SK-N-SH treated with all-trans-retinoic acid at 6 μM for 48 hours (cell line): ENCODE measurements around the gene GINS3.

Experiments
- ATAC-seq: fragments of 200-7000 bp; cut with Tn5 transposase; 3 replicates; pipeline ENCODE4 v1.9.1; 2020; ENCODE audit warnings: mild to moderate bottlenecking, moderate library complexity
- ARNTL ChIP-seq: fragments of 450-650 bp; formaldehyde crosslinking; IDR thresholded peaks from 2 replicates; pipeline ENCODE4 v1.5.0; 2020; ENCODE audit warnings: low read depth, mild to moderate bottlenecking, moderate library complexity, borderline replicate concordance
- BACH2 ChIP-seq: fragments of 250-450 bp; sonication (Bioruptor Pico); IDR thresholded peaks from 2 replicates; pipeline ENCODE4 v1.9.0; 2021; ENCODE audit warnings: mild to moderate bottlenecking, borderline replicate concordance
- CREB5 ChIP-seq: fragments of 250-450 bp; sonication (Bioruptor Pico); IDR thresholded peaks from 2 replicates; pipeline ENCODE4 v1.5.1; 2020; ENCODE audit warnings: low read depth, mild to moderate bottlenecking, moderate library complexity
- ESRRG ChIP-seq: fragments of 250-450 bp; sonication (Bioruptor Pico); IDR thresholded peaks from 2 replicates; pipeline ENCODE4 v1.6.1; 2021; ENCODE audit warnings: mild to moderate bottlenecking
- GLIS3 ChIP-seq: fragments of 250-450 bp; sonication (Bioruptor Pico); IDR thresholded peaks from 2 replicates; pipeline ENCODE4 v1.5.0; 2020; ENCODE audit warnings: mild to moderate bottlenecking, moderate library complexity
- ISL1 ChIP-seq: fragments of 250-450 bp; sonication (Bioruptor Pico); IDR thresholded peaks from 2 replicates; pipeline ENCODE4 v2.1.2; 2022; ENCODE audit warnings: mild to moderate bottlenecking, moderate library complexity
- OSR1 ChIP-seq: fragments of 250-450 bp; sonication (Bioruptor Pico); IDR thresholded peaks from 2 replicates; pipeline ENCODE4 v1.8.0; 2022; ENCODE audit warnings: moderate library complexity, mild to moderate bottlenecking, inconsistent platforms
- PPARA ChIP-seq: fragments of 250-450 bp; sonication (Bioruptor Pico); IDR thresholded peaks from 2 replicates; pipeline ENCODE4 v1.5.0; 2020; ENCODE audit warnings: mild to moderate bottlenecking, borderline replicate concordance
- RARB ChIP-seq: fragments of 250-450 bp; sonication (Bioruptor Pico); IDR thresholded peaks from 2 replicates; pipeline ENCODE4 v1.8.0; 2021; ENCODE audit warnings: mild to moderate bottlenecking, moderate library complexity
- SNAI2 ChIP-seq: fragments of 250-450 bp; sonication (Bioruptor Pico); IDR thresholded peaks from 2 replicates; pipeline ENCODE4 v1.5.0; 2020; ENCODE audit warnings: mild to moderate bottlenecking, moderate library complexity
- TCF4 ChIP-seq: fragments of 250-450 bp; sonication (Bioruptor Pico); IDR thresholded peaks from 2 replicates; pipeline ENCODE4 v1.8.0; 2021; ENCODE audit warnings: mild to moderate bottlenecking, moderate library complexity, borderline replicate concordance
- TOX ChIP-seq: fragments of 250-450 bp; sonication (Bioruptor Pico); IDR thresholded peaks from 2 replicates; pipeline ENCODE4 v1.8.0; 2021; ENCODE audit warnings: mild to moderate bottlenecking, moderate library complexity, borderline replicate concordance
- ZC3H10 ChIP-seq: fragments of 250-450 bp; sonication (Bioruptor Pico); IDR thresholded peaks from 2 replicates; pipeline ENCODE4 v1.5.1; 2021; ENCODE audit warnings: mild to moderate bottlenecking, moderate library complexity
- ZFP3 ChIP-seq: fragments of 250-450 bp; sonication (Bioruptor Pico); IDR thresholded peaks from 2 replicates; pipeline ENCODE4 v1.5.0; 2020; ENCODE audit warnings: mild to moderate bottlenecking, moderate library complexity
- ZFP30 ChIP-seq: fragments of 450-650 bp; formaldehyde crosslinking; IDR thresholded peaks from 2 replicates; pipeline ENCODE4 v1.5.0; 2022; ENCODE audit warnings: mild to moderate bottlenecking, moderate library complexity
- ZNF565 ChIP-seq: fragments of 450-650 bp; formaldehyde crosslinking; conservative IDR thresholded peaks from 2 replicates; pipeline ENCODE4 v1.5.0; 2020; ENCODE audit warnings: low read depth, mild to moderate bottlenecking, moderate library complexity
- ZNF70 ChIP-seq: fragments of 450-650 bp; formaldehyde crosslinking; IDR thresholded peaks from 2 replicates; pipeline ENCODE4 v1.5.0; 2020; ENCODE audit warnings: mild to moderate bottlenecking, moderate library complexity
- ZNF8 ChIP-seq: fragments of 450-650 bp; formaldehyde crosslinking; IDR thresholded peaks from 2 replicates; pipeline ENCODE4 v1.5.0; 2020; ENCODE audit warnings: mild to moderate bottlenecking, moderate library complexity
- TF ChIP-seq, protein P1 (sequence below): fragments of 250-450 bp; sonication (Bioruptor Pico); IDR thresholded peaks from 2 replicates; pipeline ENCODE4 v1.5.1; 2021; ENCODE audit warnings: mild to moderate bottlenecking, moderate library complexity
- TF ChIP-seq, protein P2 (sequence below): fragments of 250-450 bp; sonication (Bioruptor Pico); IDR thresholded peaks from 2 replicates; pipeline ENCODE4 v1.8.0; 2021; ENCODE audit warnings: low read depth, mild to moderate bottlenecking, moderate library complexity, borderline replicate concordance
- TF ChIP-seq, protein P3 (sequence below): fragments of 250-450 bp; sonication (Bioruptor Pico); IDR thresholded peaks from 2 replicates; pipeline ENCODE4 v1.8.0; 2020; ENCODE audit warnings: mild to moderate bottlenecking, moderate library complexity, borderline replicate concordance

The GINS3 gene

GRCh38 chr16:58346831-58347371 is 45.4 kb upstream of the GINS3 start:
- TF ChIP-seq OSR1 (CRISPR knock-in tag) = no peak
- TF ChIP-seq ESRRG = no peak
- no peak for ATAC-seq

DNA sequence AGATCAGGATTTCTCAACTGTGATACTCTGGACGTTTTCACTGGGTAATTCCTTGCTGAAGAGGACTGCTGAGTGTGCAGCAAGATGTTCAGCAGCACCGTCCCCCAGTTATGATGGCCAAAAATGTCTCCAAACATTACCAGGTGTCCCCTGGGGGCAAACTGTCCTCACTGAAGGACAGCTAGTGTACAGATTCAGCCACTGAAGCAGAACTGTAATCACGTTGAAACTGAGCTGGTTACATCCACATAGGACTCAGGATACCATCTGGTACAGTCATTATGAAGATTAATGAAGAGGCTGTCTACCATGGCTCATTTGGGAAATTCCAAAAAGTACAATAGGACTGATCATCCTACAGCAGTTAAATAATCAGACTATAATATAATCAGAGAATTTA is 43.3 kb upstream of the GINS3 start:
- peak; percentile 20; the same call in 1 of the 2 replicates for TF ChIP-seq TCF4 (CRISPR knock-in tag)
- no peak for TF ChIP-seq ESRRG
- TF ChIP-seq ZFP3 (CRISPR knock-in tag) = no peak
- peak; percentile 87 for ATAC-seq

GRCh38 chr16:58352690-58353089 is 39.6 kb upstream of the GINS3 start:
- ATAC-seq = no peak

GRCh38 chr16:58360041-58360634 is 32.1 kb upstream of the GINS3 start:
- ATAC-seq = no peak

More at GRCh38 chr16:58352690-58353089, 39.6 kb upstream of the GINS3 start:
- TF ChIP-seq ISL1 (CRISPR knock-in tag) (no peak), TOX (CRISPR knock-in tag) (no peak), CREB5 (CRISPR knock-in tag) (no peak)
- TF ChIP-seq, protein P1, sequence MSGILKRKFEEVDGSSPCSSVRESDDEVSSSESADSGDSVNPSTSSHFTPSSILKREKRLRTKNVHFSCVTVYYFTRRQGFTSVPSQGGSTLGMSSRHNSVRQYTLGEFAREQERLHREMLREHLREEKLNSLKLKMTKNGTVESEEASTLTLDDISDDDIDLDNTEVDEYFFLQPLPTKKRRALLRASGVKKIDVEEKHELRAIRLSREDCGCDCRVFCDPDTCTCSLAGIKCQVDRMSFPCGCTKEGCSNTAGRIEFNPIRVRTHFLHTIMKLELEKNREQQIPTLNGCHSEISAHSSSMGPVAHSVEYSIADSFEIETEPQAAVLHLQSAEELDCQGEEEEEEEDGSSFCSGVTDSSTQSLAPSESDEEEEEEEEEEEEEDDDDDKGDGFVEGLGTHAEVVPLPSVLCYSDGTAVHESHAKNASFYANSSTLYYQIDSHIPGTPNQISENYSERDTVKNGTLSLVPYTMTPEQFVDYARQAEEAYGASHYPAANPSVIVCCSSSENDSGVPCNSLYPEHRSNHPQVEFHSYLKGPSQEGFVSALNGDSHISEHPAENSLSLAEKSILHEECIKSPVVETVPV = no peak
- TF ChIP-seq, all 23 proteins: peak for 0

More at GRCh38 chr16:58360041-58360634, 32.1 kb upstream of the GINS3 start:
- TF ChIP-seq BACH2 (CRISPR knock-in tag) (no peak), CREB5 (CRISPR knock-in tag) (no peak), PPARA (CRISPR knock-in tag) (no peak), ZC3H10 (no peak), RARB (CRISPR knock-in tag) (no peak), ISL1 (CRISPR knock-in tag) (no peak), TCF4 (CRISPR knock-in tag) (no peak), ARNTL (no peak), ZFP30 (CRISPR knock-in tag) (no peak), ZFP3 (CRISPR knock-in tag) (no peak), ZNF565 (CRISPR knock-in tag) (no peak), SNAI2 (no peak), ZNF8 (CRISPR knock-in tag) (no peak), OSR1 (CRISPR knock-in tag) (no peak), GLIS3 (CRISPR knock-in tag) (no peak), TOX (CRISPR knock-in tag) (no peak), ZNF70 (no peak)
- TF ChIP-seq, protein P2, sequence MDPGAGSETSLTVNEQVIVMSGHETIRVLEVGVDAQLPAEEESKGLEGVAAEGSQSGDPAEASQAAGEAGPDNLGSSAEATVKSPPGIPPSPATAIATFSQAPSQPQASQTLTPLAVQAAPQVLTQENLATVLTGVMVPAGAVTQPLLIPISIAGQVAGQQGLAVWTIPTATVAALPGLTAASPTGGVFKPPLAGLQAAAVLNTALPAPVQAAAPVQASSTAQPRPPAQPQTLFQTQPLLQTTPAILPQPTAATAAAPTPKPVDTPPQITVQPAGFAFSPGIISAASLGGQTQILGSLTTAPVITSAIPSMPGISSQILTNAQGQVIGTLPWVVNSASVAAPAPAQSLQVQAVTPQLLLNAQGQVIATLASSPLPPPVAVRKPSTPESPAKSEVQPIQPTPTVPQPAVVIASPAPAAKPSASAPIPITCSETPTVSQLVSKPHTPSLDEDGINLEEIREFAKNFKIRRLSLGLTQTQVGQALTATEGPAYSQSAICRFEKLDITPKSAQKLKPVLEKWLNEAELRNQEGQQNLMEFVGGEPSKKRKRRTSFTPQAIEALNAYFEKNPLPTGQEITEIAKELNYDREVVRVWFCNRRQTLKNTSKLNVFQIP (CRISPR knock-in tag) = no peak
- TF ChIP-seq, protein P3, sequence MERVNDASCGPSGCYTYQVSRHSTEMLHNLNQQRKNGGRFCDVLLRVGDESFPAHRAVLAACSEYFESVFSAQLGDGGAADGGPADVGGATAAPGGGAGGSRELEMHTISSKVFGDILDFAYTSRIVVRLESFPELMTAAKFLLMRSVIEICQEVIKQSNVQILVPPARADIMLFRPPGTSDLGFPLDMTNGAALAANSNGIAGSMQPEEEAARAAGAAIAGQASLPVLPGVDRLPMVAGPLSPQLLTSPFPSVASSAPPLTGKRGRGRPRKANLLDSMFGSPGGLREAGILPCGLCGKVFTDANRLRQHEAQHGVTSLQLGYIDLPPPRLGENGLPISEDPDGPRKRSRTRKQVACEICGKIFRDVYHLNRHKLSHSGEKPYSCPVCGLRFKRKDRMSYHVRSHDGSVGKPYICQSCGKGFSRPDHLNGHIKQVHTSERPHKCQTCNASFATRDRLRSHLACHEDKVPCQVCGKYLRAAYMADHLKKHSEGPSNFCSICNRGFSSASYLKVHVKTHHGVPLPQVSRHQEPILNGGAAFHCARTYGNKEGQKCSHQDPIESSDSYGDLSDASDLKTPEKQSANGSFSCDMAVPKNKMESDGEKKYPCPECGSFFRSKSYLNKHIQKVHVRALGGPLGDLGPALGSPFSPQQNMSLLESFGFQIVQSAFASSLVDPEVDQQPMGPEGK (CRISPR knock-in tag) = no peak
- TF ChIP-seq, protein P1 = no peak
